ENCODE data around the gene PNPLA5. TPM values are rescaled to one million over a fixed set of nuclear protein-coding genes. Genes with fewer than 3 reads are reported as not detected.

PNPLA5 gene
- total and polyA plus RNA-seq, 2 of the 13 experiments (the other 11 are each of a cell fraction or from before 2014, with no cell fraction given): not detected

DNA sequence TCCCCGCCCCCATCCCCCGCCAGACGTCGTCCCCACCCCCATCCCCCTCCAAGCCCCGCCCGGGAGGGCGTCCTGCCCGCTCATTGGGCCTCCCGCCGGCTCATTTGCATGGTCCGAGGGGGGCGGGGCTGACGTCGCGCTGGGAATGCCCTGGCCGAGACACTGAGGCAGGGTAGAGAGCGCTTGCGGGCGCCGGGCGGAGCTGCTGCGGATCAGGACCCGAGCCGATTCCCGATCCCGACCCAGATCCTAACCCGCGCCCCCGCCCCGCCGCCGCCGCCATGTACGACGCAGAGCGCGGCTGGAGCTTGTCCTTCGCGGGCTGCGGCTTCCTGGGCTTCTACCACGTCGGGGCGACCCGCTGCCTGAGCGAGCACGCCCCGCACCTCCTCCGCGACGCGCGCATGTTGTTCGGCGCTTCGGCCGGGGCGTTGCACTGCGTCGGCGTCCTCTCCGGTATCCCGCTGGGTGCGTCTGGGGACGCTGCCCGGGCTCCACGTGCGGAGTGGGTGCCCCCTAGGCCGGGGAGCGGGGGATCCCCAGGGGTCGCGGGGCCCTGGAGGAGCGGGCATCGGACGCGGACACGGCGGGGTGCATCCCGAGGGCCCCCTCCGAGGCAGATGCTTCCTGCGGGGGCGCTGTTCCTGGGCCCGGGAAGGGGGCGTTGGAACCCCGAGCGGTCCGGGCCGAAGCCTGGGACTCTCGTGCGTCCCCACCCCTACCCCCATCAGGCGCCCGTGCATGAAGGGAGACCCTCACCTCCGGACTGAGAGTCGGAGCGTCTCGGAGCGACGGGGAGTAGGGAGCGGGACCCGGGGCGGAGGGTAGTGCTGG is 32.0 kb upstream of the PNPLA5 start, which contains the start of gene PNPLA3 (continued):
- TF ChIP-seq, protein P1, sequence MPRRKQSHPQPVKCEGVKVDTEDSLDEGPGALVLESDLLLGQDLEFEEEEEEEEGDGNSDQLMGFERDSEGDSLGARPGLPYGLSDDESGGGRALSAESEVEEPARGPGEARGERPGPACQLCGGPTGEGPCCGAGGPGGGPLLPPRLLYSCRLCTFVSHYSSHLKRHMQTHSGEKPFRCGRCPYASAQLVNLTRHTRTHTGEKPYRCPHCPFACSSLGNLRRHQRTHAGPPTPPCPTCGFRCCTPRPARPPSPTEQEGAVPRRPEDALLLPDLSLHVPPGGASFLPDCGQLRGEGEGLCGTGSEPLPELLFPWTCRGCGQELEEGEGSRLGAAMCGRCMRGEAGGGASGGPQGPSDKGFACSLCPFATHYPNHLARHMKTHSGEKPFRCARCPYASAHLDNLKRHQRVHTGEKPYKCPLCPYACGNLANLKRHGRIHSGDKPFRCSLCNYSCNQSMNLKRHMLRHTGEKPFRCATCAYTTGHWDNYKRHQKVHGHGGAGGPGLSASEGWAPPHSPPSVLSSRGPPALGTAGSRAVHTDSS (CRISPR knock-in tag; conservative IDR thresholded peaks at IDR 0.05): 0 out of 2 replicates have a peak, but pooled peaks have one; percentile 92
- TF ChIP-seq ZNF331 (CRISPR knock-in tag; IDR thresholded peaks at IDR 0.05): peak; percentile 14; the same call in 1 of the 2 replicates
- no peak for TF ChIP-seq ZNF251 (CRISPR knock-in tag; IDR thresholded peaks at IDR 0.05)
- TF ChIP-seq FOXC1 (CRISPR knock-in tag; IDR thresholded peaks at IDR 0.05; ENCODE audit: borderline replicate concordance): peak; percentile 94
- TF ChIP-seq PHF20 (CRISPR knock-in tag; IDR thresholded peaks at IDR 0.05): peak; percentile 39; the same call in 1 of the 2 replicates
- TF ChIP-seq, protein P2, sequence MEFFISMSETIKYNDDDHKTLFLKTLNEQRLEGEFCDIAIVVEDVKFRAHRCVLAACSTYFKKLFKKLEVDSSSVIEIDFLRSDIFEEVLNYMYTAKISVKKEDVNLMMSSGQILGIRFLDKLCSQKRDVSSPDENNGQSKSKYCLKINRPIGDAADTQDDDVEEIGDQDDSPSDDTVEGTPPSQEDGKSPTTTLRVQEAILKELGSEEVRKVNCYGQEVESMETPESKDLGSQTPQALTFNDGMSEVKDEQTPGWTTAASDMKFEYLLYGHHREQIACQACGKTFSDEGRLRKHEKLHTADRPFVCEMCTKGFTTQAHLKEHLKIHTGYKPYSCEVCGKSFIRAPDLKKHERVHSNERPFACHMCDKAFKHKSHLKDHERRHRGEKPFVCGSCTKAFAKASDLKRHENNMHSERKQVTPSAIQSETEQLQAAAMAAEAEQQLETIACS (CRISPR knock-in tag; IDR thresholded peaks at IDR 0.05): peak; percentile 51; the same call in 1 of the 2 replicates
- TF ChIP-seq, protein P3, sequence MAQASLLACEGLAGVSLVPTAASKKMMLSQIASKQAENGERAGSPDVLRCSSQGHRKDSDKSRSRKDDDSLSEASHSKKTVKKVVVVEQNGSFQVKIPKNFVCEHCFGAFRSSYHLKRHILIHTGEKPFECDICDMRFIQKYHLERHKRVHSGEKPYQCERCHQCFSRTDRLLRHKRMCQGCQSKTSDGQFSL (CRISPR knock-in tag; IDR thresholded peaks at IDR 0.05): peak; percentile 54
- peak; percentile 70; the same call in 1 of the 2 replicates for TF ChIP-seq NFATC3 (CRISPR knock-in tag; IDR thresholded peaks at IDR 0.05)
- peak; percentile 68 for TF ChIP-seq ISL2 (CRISPR knock-in tag; IDR thresholded peaks at IDR 0.05)
- peak; percentile 25 for TF ChIP-seq TEAD3 (CRISPR knock-in tag; optimal IDR thresholded peaks at IDR 0.05; ENCODE audit: borderline replicate concordance)
- peak; percentile 89; the same call in 1 of the 2 replicates for TF ChIP-seq NFKB2 (CRISPR knock-in tag; IDR thresholded peaks at IDR 0.05; ENCODE audit: borderline replicate concordance)
- TF ChIP-seq, protein P4, sequence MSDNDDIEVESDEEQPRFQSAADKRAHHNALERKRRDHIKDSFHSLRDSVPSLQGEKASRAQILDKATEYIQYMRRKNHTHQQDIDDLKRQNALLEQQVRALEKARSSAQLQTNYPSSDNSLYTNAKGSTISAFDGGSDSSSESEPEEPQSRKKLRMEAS (IDR thresholded peaks at IDR 0.05): peak; percentile 66
- TF ChIP-seq NR2F1 (CRISPR knock-in tag; IDR thresholded peaks at IDR 0.05): no peak
- TF ChIP-seq CREM (IDR thresholded peaks at IDR 0.05): no peak
- TF ChIP-seq CREM (CRISPR knock-in tag; IDR thresholded peaks at IDR 0.05): no peak
- 0 out of 2 replicates have a peak, but pooled peaks have one; percentile 48 for TF ChIP-seq ZNF136 (CRISPR knock-in tag; IDR thresholded peaks at IDR 0.05; ENCODE audit: low read depth)
- no peak for TF ChIP-seq ZNF546 (CRISPR knock-in tag; conservative IDR thresholded peaks at IDR 0.05)
- TF ChIP-seq, protein P5, sequence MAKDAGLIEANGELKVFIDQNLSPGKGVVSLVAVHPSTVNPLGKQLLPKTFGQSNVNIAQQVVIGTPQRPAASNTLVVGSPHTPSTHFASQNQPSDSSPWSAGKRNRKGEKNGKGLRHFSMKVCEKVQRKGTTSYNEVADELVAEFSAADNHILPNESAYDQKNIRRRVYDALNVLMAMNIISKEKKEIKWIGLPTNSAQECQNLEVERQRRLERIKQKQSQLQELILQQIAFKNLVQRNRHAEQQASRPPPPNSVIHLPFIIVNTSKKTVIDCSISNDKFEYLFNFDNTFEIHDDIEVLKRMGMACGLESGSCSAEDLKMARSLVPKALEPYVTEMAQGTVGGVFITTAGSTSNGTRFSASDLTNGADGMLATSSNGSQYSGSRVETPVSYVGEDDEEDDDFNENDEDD (CRISPR knock-in tag; IDR thresholded peaks at IDR 0.05; ENCODE audit: borderline replicate concordance): peak; percentile 23; the same call in 1 of the 2 replicates
- TF ChIP-seq, protein P6, sequence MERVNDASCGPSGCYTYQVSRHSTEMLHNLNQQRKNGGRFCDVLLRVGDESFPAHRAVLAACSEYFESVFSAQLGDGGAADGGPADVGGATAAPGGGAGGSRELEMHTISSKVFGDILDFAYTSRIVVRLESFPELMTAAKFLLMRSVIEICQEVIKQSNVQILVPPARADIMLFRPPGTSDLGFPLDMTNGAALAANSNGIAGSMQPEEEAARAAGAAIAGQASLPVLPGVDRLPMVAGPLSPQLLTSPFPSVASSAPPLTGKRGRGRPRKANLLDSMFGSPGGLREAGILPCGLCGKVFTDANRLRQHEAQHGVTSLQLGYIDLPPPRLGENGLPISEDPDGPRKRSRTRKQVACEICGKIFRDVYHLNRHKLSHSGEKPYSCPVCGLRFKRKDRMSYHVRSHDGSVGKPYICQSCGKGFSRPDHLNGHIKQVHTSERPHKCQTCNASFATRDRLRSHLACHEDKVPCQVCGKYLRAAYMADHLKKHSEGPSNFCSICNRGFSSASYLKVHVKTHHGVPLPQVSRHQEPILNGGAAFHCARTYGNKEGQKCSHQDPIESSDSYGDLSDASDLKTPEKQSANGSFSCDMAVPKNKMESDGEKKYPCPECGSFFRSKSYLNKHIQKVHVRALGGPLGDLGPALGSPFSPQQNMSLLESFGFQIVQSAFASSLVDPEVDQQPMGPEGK (CRISPR knock-in tag; IDR thresholded peaks at IDR 0.05): peak; percentile 81
- TF ChIP-seq, protein P7, sequence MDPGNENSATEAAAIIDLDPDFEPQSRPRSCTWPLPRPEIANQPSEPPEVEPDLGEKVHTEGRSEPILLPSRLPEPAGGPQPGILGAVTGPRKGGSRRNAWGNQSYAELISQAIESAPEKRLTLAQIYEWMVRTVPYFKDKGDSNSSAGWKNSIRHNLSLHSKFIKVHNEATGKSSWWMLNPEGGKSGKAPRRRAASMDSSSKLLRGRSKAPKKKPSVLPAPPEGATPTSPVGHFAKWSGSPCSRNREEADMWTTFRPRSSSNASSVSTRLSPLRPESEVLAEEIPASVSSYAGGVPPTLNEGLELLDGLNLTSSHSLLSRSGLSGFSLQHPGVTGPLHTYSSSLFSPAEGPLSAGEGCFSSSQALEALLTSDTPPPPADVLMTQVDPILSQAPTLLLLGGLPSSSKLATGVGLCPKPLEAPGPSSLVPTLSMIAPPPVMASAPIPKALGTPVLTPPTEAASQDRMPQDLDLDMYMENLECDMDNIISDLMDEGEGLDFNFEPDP (CRISPR knock-in tag; conservative IDR thresholded peaks at IDR 0.05): no peak
- TF ChIP-seq TBX2 (CRISPR knock-in tag; IDR thresholded peaks at IDR 0.05; ENCODE audit: borderline replicate concordance): peak; percentile 49; the same call in 1 of the 2 replicates

All from HepG2 (cell line).